ENCODE data around the gene DNAH7. TPM values are rescaled to one million over a fixed set of nuclear protein-coding genes. Genes with fewer than 3 reads are reported as not detected.
"Not testable (repeated sequence)": the region's sequence is repeated elsewhere in the genome, so short reads cannot be mapped to it uniquely, and the experiment has no call there.

Gene DNAH7
- polyA plus RNA-seq, 1 experiment, result 1.2 TPM

DNA sequence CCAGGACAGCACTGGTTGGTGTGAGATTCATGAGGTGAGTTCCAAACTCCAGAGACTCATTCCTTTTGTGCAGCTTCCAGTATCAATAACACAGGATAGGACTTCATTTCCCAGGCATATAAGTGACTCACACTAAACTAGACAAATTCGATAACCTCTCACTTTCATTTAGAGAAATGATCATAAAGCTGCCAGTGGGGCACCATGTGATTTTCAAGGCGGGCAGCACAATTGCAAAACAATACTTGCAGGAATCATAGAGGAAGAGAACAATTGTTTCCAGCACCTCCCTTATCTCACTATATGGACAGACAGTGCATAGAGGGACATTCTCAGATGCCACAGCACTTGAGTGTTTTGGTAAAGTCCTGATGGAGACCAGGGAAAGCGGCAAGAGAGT is 31.3 kb upstream of the DNAH7 start:
- no peaks in the 10 kb centered on the region for H3K27me3 ChIP-seq (ENCODE audit: control insufficient read depth, insufficient read depth, low read length)
- no peaks in the 10 kb centered on the region for H3K9me3 ChIP-seq (ENCODE audit: control insufficient read depth, insufficient read depth, low read length)
- ChIA-PET CTCF (no interaction called here), POLR2A (no interaction called here)
- TF ChIP-seq, protein P1, sequence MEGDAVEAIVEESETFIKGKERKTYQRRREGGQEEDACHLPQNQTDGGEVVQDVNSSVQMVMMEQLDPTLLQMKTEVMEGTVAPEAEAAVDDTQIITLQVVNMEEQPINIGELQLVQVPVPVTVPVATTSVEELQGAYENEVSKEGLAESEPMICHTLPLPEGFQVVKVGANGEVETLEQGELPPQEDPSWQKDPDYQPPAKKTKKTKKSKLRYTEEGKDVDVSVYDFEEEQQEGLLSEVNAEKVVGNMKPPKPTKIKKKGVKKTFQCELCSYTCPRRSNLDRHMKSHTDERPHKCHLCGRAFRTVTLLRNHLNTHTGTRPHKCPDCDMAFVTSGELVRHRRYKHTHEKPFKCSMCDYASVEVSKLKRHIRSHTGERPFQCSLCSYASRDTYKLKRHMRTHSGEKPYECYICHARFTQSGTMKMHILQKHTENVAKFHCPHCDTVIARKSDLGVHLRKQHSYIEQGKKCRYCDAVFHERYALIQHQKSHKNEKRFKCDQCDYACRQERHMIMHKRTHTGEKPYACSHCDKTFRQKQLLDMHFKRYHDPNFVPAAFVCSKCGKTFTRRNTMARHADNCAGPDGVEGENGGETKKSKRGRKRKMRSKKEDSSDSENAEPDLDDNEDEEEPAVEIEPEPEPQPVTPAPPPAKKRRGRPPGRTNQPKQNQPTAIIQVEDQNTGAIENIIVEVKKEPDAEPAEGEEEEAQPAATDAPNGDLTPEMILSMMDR (IDR thresholded peaks at IDR 0.05; ENCODE audit: low read depth, low read length), result no peak
- H3K4me3 ChIP-seq (ENCODE audit: low read depth, low read length), result no peak overlapping the region
- no peak overlapping the region for H3K27ac ChIP-seq (ENCODE audit: low read depth, low read length)
- DNase-seq (ENCODE audit: low read depth, low spot score), result no peak

GRCh38 chr2:196097864-196098660 is 29.4 kb upstream of the DNAH7 start:
- no peak overlapping the region for H3K4me3 ChIP-seq (ENCODE audit: low read depth, low read length)
- H3K9me3 ChIP-seq (ENCODE audit: control insufficient read depth, insufficient read depth, low read length), result no peaks in the 10 kb centered on the region
- TF ChIP-seq, protein P1 (IDR thresholded peaks at IDR 0.05; ENCODE audit: low read depth, low read length), result no peak
- no peak for DNase-seq (ENCODE audit: low read depth, low spot score)
- no peaks in the 10 kb centered on the region for H3K27me3 ChIP-seq (ENCODE audit: control insufficient read depth, insufficient read depth, low read length)
- no peak overlapping the region for H3K27ac ChIP-seq (ENCODE audit: low read depth, low read length)
- CTCF ChIA-PET, result interaction anchor here (0.9 to 1.0 kb wide), 2 partner anchors 20 to 441 kb away, joined by 3 to 5 read pairs; partner anchors contain the start of gene SLC39A10
- POLR2A ChIA-PET, result no interaction called here

DNA sequence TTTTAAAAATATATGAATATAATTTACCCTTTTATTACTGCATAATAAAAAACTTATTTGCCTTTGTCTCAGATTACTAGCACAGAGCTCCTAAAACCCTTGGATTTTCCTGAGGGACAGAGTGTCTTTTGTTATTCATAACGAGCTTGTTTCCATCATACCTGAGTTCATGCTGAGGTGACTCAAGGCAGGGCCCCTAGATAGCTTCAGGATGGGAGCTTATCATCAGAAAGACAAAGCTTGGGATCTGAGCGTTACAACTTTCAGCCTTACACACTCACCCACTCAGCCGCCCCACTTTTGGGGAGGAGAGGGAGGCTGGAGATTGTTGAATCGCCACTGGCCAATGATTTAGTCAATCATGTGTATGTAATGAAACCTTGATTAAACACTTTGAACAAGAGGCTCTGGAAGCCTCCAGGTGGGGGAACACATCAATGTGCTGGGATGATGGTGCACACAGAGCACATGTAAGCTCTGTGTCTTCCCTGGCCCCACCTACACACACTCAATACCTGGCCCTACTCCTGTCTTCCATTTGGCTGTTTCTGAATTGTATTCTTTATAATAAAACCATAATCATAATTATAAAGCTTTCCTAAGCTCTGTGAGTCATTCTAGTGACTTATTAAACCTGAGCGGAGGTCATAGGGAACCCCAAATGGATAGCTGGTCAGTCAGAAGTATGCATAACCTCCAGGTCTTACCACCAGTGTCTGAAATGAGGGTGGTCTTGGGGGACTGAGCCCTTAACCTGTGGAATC is 28.5 kb upstream of the DNAH7 start:
- POLR2A ChIA-PET, result no interaction called here
- TF ChIP-seq, protein P1 (IDR thresholded peaks at IDR 0.05; ENCODE audit: low read depth, low read length), result no peak

GRCh38 chr2:196096264-196096663 is 27.6 kb upstream of the DNAH7 start:
- H3K27me3 ChIP-seq (ENCODE audit: control insufficient read depth, insufficient read depth, low read length), result no peaks in the 10 kb centered on the region
- H3K4me3 ChIP-seq (ENCODE audit: low read depth, low read length), result no peak overlapping the region
- CTCF ChIA-PET, result no interaction called here
- POLR2A ChIA-PET, result no interaction called here
- TF ChIP-seq, protein P1 (IDR thresholded peaks at IDR 0.05; ENCODE audit: low read depth, low read length), result no peak
- H3K27ac ChIP-seq (ENCODE audit: low read depth, low read length), result no peak overlapping the region
- no peak for DNase-seq (ENCODE audit: low read depth, low spot score)
- H3K9me3 ChIP-seq (ENCODE audit: control insufficient read depth, insufficient read depth, low read length), result no peaks in the 10 kb centered on the region

More for the DNA sequence above, 28.5 kb upstream of the DNAH7 start:
- no peaks in the 10 kb centered on the region for H3K9me3 ChIP-seq (ENCODE audit: control insufficient read depth, insufficient read depth, low read length)
- H3K27me3 ChIP-seq (ENCODE audit: control insufficient read depth, insufficient read depth, low read length), result no peaks in the 10 kb centered on the region
- no peak overlapping the region for H3K4me3 ChIP-seq (ENCODE audit: low read depth, low read length)
- no peak for DNase-seq (ENCODE audit: low read depth, low spot score)
- CTCF ChIA-PET, result interaction anchor here (0.9 to 1.0 kb wide), 2 partner anchors 19 to 440 kb away, joined by 3 to 5 read pairs; partner anchors contain the start of gene SLC39A10
- no peak overlapping the region for H3K27ac ChIP-seq (ENCODE audit: low read depth, low read length)

- H3K4me3 ChIP-seq (ENCODE audit: low read depth, low read length); POLR2A ChIA-PET; H3K9me3 ChIP-seq (ENCODE audit: control insufficient read depth, insufficient read depth, low read length); CTCF ChIA-PET; DNase-seq (ENCODE audit: low read depth, low spot score); H3K27ac ChIP-seq (ENCODE audit: low read depth, low read length); H3K27me3 ChIP-seq (ENCODE audit: control insufficient read depth, insufficient read depth, low read length): not testable (repeated sequence)
Measured at GRCh38 chr2:196089448-196089847, 20.8 kb upstream of the DNAH7 start.
